ENCODE data around the gene TBC1D24.

GRCh38 chr16:2483939-2484897 is 9.3 kb downstream of the TBC1D24 start:
- no peak for TF ChIP-seq CTCF (IDR thresholded peaks at IDR 0.05)
- no peak for TF ChIP-seq ZFX (IDR thresholded peaks at IDR 0.05; ENCODE audit: borderline replicate concordance)

Measured in 22Rv1 (cell line).